Measurements from ENCODE around the gene TEC.

DNA sequence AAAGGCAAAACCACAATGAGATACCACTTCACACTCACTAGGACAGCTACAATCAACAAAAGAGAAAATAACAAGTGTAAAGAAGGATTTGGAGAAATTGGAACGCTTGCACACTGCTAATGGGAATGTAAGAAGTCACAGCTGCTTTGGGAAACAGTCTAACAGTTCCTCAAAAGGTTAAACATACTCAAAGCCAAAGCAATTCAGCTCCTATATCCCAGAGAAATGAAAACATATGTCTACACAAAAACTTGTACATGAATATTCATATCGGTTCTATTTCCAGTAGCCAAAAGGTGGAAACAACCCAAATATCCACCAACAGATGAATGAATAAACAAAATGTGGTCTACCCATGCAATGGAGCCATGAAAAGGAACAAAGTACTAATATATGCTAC, 64.0 kb downstream of the TEC start:
- TF ChIP-seq, protein P1, sequence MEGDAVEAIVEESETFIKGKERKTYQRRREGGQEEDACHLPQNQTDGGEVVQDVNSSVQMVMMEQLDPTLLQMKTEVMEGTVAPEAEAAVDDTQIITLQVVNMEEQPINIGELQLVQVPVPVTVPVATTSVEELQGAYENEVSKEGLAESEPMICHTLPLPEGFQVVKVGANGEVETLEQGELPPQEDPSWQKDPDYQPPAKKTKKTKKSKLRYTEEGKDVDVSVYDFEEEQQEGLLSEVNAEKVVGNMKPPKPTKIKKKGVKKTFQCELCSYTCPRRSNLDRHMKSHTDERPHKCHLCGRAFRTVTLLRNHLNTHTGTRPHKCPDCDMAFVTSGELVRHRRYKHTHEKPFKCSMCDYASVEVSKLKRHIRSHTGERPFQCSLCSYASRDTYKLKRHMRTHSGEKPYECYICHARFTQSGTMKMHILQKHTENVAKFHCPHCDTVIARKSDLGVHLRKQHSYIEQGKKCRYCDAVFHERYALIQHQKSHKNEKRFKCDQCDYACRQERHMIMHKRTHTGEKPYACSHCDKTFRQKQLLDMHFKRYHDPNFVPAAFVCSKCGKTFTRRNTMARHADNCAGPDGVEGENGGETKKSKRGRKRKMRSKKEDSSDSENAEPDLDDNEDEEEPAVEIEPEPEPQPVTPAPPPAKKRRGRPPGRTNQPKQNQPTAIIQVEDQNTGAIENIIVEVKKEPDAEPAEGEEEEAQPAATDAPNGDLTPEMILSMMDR (IDR thresholded peaks at IDR 0.05), result no peak
- no peak for TF ChIP-seq POLR2A (IDR thresholded peaks at IDR 0.05)
